Breast epithelium (tissue), 3 donors: Measurements from ENCODE around the gene SRGAP3.

Experiments used
- CTCF ChIP-seq, 3 donors: fragments of 450-650 bp; IDR thresholded peaks; one replicate each; pipeline ENCODE4 v1.5.1; 2016 to 2017; ENCODE audit warnings: antibody characterized with exemption in 3 of 3, mild to moderate bottlenecking in 3 of 3, moderate library complexity in 3 of 3
- POLR2A ChIP-seq: fragments of 450-650 bp; IDR thresholded peaks from one replicate; pipeline ENCODE4 v1.6.1; 2016; ENCODE audit warnings: antibody characterized with exemption, mild to moderate bottlenecking, moderate library complexity

- TF ChIP-seq CTCF (IDR thresholded peaks at IDR 0.05) = no peak
- TF ChIP-seq POLR2A = no peak
Observed at GRCh38 chr3:9032231-9032777, 217.1 kb downstream of the SRGAP3 start.
